Nephron (organoid): ENCODE data around the gene NR2C2.

Experiments used
- H3K27ac Mint-ChIP-seq, 3 experiments: 2 replicates each; pipeline ENCODE4 v1.8.0; 2020; ENCODE audit warnings: mixed read lengths in 3 of 3, mild to moderate bottlenecking in 2 of 3, moderate library complexity in 1 of 3
- H3K27me3 Mint-ChIP-seq: 2 replicates; pipeline ENCODE4 v1.8.0; 2021; ENCODE audit warnings: low read depth, mild to moderate bottlenecking, moderate library complexity, mixed read lengths
- H3K36me3 Mint-ChIP-seq: 2 replicates; pipeline ENCODE4 v1.8.0; 2020; ENCODE audit warnings: low read depth, mixed read lengths
- H3K4me1 Mint-ChIP-seq: 2 replicates; pipeline ENCODE4 v1.8.0; 2020; ENCODE audit warnings: mixed read lengths
- H3K4me3 Mint-ChIP-seq, 3 experiments: 2 replicates each; pipeline ENCODE4 v1.8.0; 2020; ENCODE audit warnings: mild to moderate bottlenecking in 3 of 3, mixed read lengths in 3 of 3, moderate library complexity in 2 of 3
- H3K9me3 Mint-ChIP-seq: 2 replicates; pipeline ENCODE4 v1.8.0; 2020; ENCODE audit warnings: mixed read lengths
- TF ChIP-seq, protein P1 (sequence below), 3 experiments: fragments of 200-600 bp; sonication (generic); IDR thresholded peaks; one replicate each; pipeline ENCODE4 v1.5.0; 2021; ENCODE audit warnings: antibody characterized with exemption in 3 of 3; ENCODE audit not compliant: unreplicated experiment in 3 of 3

The NR2C2 gene

DNA sequence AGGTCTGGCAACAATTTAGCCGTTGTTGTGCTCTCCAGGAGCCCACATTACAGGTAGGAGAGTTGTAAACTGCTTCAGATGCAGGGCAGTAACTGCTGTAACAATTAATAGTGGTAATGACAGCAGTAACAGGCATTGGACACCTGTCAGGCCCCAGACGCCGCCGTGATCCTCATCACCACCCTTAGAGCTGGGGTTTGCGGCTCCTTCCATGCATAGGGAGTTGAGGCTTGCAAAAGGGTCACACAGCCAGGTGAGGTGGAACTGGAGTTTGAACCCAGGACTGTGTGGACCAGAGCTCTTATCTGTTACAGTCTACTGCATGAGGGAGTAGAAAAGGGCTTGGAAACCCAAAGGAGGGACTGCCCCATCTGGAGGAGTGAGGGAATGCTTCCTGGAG, 26.8 kb upstream of the NR2C2 start:
- Mint-ChIP-seq H3K4me1 (no peaks in the 10 kb centered on the region), H3K9me3 (no peaks in the 10 kb centered on the region), H3K27ac (no peak overlapping the region), H3K36me3 (no peaks in the 10 kb centered on the region), H3K27me3 (peaks cover 13% of the 10 kb centered on the region), H3K4me3 (no peak overlapping the region)
- TF ChIP-seq, protein P1, sequence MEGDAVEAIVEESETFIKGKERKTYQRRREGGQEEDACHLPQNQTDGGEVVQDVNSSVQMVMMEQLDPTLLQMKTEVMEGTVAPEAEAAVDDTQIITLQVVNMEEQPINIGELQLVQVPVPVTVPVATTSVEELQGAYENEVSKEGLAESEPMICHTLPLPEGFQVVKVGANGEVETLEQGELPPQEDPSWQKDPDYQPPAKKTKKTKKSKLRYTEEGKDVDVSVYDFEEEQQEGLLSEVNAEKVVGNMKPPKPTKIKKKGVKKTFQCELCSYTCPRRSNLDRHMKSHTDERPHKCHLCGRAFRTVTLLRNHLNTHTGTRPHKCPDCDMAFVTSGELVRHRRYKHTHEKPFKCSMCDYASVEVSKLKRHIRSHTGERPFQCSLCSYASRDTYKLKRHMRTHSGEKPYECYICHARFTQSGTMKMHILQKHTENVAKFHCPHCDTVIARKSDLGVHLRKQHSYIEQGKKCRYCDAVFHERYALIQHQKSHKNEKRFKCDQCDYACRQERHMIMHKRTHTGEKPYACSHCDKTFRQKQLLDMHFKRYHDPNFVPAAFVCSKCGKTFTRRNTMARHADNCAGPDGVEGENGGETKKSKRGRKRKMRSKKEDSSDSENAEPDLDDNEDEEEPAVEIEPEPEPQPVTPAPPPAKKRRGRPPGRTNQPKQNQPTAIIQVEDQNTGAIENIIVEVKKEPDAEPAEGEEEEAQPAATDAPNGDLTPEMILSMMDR (IDR thresholded peaks at IDR 0.05; ENCODE audit: unreplicated experiment in 3 of 3) = no peak

DNA sequence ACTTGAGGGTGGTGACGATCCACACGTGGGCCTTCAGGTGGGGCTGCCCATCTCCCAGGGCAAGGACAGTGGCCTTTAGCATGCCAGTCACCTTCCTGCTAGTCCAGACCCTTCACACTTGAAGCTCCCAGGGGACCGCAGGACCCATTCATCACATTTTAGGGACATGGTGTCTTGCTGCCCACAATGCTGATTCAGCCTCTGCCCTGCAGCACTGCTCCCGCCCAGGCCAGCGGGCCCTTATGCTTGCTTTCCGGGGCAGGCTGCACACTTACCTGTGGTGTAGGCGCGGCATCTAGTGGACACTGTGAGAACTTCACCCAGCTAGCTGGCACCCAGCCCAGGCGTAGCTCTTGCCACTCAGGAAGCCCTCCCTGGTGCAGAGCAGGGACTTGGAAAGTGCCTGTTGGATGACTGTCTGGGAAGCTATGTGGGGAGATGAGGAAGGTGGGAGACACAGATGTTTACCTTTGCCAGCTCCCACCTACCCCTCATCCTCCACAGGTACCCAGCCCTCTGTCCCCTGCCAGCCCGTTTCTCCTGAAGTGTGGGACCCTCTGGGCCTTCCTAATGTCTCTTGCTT, 26.3 kb upstream of the NR2C2 start:
- peaks cover 13% of the 10 kb centered on the region for H3K27me3 Mint-ChIP-seq
- TF ChIP-seq, protein P1 (IDR thresholded peaks at IDR 0.05; ENCODE audit: unreplicated experiment in 3 of 3) = peak; percentile 98 to 99 (median 98)

DNA sequence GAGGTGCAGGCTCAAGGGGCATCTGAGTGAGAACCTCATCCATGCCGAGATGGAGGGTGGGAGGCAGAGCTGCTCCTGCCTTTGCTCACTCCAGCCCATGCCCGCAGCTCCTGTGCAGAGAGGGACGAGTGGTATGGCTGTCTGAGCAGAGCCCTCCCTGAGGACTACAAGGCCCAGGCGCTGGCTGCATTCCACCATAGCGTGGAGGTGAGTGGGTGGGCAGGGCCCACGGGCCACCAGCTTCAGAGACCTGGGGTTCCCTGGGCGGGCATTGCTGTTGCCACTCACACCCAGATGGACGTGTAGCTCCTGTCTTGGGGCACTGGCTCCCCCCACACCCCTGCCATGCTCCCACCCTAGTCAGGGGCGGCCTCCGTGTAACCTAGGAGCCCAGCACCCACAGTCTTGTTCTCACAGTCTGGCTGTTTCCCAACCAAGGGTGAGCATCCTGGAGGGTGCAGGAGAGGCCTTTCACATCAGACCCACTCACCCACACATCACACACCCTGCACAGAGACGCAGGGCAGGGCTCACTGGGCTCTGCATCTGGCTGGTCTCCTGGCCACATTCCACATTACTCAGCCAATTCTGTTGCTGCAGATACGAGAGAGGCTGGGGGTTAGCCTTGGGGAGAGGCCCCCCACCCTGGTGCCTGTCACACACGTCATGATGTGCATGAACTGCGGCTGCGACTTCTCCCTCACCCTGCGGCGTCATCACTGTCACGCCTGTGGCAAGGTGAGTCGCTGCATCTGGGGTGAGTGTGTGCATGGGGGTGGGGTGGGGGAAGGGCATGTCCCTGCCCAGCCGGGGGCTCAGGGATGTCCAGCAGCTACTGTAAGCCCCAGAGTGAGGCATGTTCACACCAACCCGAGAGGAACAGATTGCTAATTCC, 25.3 kb upstream of the NR2C2 start:
- TF ChIP-seq, protein P1 (IDR thresholded peaks at IDR 0.05; ENCODE audit: unreplicated experiment in 3 of 3) = no peak
- no peak overlapping the region for H3K4me3 Mint-ChIP-seq
- H3K36me3 Mint-ChIP-seq = no peaks in the 10 kb centered on the region
- H3K27me3 Mint-ChIP-seq = peaks cover 8% of the 10 kb centered on the region
- H3K9me3 Mint-ChIP-seq = no peaks in the 10 kb centered on the region
- H3K4me1 Mint-ChIP-seq = no peaks in the 10 kb centered on the region
- no peak overlapping the region for H3K27ac Mint-ChIP-seq

More for the DNA sequence above, 26.3 kb upstream of the NR2C2 start:
- Mint-ChIP-seq H3K9me3 (no peaks in the 10 kb centered on the region), H3K27ac (no peak overlapping the region), H3K4me3 (no peak overlapping the region), H3K4me1 (no peaks in the 10 kb centered on the region), H3K36me3 (no peaks in the 10 kb centered on the region)

DNA sequence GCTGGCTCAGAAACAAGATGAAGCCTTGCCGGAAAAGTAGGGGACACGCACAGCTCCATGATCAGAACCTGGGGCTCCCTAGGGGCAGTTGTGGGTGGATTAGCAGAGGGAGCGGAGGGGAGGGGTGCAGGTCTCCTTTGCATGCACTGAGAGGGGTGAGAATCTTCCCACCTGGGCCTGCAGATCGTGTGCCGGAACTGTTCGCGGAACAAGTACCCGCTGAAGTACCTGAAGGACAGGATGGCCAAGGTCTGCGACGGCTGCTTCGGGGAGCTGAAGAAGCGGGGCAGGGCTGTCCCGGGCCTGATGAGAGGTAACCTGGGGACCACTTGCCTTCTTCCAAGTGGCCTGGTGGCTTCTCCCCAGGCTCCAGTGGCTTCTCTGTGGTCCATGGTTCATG, 24.5 kb upstream of the NR2C2 start:
- Mint-ChIP-seq H3K27ac (no peak overlapping the region), H3K36me3 (no peaks in the 10 kb centered on the region), H3K9me3 (no peaks in the 10 kb centered on the region), H3K27me3 (peaks cover 5% of the 10 kb centered on the region), H3K4me1 (no peaks in the 10 kb centered on the region), H3K4me3 (no peak overlapping the region)
- TF ChIP-seq, protein P1 (IDR thresholded peaks at IDR 0.05; ENCODE audit: unreplicated experiment in 3 of 3) = no peak

GRCh38 chr3:14923476-14923875, 23.9 kb upstream of the NR2C2 start:
- no peaks in the 10 kb centered on the region for H3K27me3 Mint-ChIP-seq

More at GRCh38 chr3:14923476-14923875, 23.9 kb upstream of the NR2C2 start:
- no peaks in the 10 kb centered on the region for H3K9me3 Mint-ChIP-seq
- no peaks in the 10 kb centered on the region for H3K36me3 Mint-ChIP-seq
- no peak overlapping the region for H3K4me3 Mint-ChIP-seq
- H3K4me1 Mint-ChIP-seq = no peaks in the 10 kb centered on the region
- H3K27ac Mint-ChIP-seq = no peak overlapping the region
- TF ChIP-seq, protein P1 (IDR thresholded peaks at IDR 0.05; ENCODE audit: unreplicated experiment in 3 of 3) = no peak
